ENCODE data around the gene CSTB. TPM values are rescaled to one million over a fixed set of nuclear protein-coding genes. Genes with fewer than 3 reads are reported as not detected.

The CSTB gene
- polyA plus RNA-seq, 1 experiment: 58.2 TPM

DNA sequence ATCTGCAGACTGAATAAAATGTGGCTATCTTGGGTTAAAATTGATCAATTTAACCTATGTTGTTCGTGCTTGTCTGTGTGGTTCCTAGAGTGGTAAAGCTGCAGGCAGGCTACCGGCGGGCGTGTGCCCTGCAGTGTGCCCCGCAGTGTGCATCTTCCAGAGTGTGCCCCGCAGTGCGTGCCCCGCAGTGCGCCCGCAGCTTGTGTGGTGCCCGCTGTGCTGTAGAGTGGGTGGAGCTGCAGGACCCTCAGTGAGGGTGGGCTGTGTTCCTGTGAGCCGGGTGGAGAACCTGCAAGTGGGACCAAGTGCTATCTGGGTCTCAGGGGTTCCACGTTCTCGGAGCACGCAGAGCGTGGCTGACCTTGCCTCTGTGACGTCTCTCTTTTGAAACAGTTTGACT, 24.0 kb upstream of the CSTB start:
- H3K36me3 ChIP-seq (ENCODE audit: control insufficient read depth, insufficient read depth, low read length): peaks cover 55% of the 10 kb centered on the region

DNA sequence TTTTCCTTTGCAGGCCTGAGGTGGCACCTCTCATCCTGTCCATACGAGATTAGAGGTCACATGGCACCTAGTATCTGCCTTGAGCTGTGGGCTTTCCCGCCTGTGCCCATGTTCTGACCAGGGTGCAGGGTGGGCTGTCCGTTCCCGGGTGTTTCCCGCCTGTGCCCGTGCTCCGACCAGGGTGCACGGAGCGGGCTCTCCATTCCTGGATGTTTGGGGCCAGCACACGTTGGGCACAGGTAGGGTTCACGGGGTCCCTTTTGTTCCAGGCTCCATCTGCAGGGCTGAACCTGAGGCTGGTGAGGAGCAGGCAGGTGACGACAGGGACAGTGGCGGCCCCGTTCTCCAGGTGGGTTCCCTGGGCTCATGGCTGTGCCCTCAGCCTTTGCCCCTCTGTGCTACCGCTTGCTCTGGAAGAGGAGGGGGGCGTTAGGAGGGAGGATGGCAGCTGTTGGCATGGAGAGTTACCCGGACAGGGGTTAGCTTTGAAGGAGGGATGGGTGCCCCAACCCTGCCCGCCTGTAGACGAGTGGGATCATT, 23.3 kb upstream of the CSTB start:
- TF ChIP-seq, protein P1, sequence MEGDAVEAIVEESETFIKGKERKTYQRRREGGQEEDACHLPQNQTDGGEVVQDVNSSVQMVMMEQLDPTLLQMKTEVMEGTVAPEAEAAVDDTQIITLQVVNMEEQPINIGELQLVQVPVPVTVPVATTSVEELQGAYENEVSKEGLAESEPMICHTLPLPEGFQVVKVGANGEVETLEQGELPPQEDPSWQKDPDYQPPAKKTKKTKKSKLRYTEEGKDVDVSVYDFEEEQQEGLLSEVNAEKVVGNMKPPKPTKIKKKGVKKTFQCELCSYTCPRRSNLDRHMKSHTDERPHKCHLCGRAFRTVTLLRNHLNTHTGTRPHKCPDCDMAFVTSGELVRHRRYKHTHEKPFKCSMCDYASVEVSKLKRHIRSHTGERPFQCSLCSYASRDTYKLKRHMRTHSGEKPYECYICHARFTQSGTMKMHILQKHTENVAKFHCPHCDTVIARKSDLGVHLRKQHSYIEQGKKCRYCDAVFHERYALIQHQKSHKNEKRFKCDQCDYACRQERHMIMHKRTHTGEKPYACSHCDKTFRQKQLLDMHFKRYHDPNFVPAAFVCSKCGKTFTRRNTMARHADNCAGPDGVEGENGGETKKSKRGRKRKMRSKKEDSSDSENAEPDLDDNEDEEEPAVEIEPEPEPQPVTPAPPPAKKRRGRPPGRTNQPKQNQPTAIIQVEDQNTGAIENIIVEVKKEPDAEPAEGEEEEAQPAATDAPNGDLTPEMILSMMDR (IDR thresholded peaks at IDR 0.05; ENCODE audit: insufficient read depth, low read depth, low read length): no peak
- H3K4me3 ChIP-seq (ENCODE audit: low read depth, low read length): no peak overlapping the region
- peaks cover 61% of the 10 kb centered on the region for H3K36me3 ChIP-seq (ENCODE audit: control insufficient read depth, insufficient read depth, low read length)
- no peak for DNase-seq (ENCODE audit: low read depth)
- ChIA-PET CTCF (interaction anchor here (1.0 kb wide), 1 partner anchor 176 kb away, joined by 5 read pairs; no protein-coding TSS in a partner anchor), POLR2A (no interaction called here)
- H3K27me3 ChIP-seq (ENCODE audit: control insufficient read depth, insufficient read depth, low read length): no peaks in the 10 kb centered on the region

More for the DNA sequence above, 24.0 kb upstream of the CSTB start:
- TF ChIP-seq, protein P1 (IDR thresholded peaks at IDR 0.05; ENCODE audit: insufficient read depth, low read depth, low read length): no peak
- no peak for DNase-seq (ENCODE audit: low read depth)
- no peak overlapping the region for H3K4me3 ChIP-seq (ENCODE audit: low read depth, low read length)
- CTCF ChIA-PET: no interaction called here
- POLR2A ChIA-PET: no interaction called here
- no peaks in the 10 kb centered on the region for H3K27me3 ChIP-seq (ENCODE audit: control insufficient read depth, insufficient read depth, low read length)

DNA sequence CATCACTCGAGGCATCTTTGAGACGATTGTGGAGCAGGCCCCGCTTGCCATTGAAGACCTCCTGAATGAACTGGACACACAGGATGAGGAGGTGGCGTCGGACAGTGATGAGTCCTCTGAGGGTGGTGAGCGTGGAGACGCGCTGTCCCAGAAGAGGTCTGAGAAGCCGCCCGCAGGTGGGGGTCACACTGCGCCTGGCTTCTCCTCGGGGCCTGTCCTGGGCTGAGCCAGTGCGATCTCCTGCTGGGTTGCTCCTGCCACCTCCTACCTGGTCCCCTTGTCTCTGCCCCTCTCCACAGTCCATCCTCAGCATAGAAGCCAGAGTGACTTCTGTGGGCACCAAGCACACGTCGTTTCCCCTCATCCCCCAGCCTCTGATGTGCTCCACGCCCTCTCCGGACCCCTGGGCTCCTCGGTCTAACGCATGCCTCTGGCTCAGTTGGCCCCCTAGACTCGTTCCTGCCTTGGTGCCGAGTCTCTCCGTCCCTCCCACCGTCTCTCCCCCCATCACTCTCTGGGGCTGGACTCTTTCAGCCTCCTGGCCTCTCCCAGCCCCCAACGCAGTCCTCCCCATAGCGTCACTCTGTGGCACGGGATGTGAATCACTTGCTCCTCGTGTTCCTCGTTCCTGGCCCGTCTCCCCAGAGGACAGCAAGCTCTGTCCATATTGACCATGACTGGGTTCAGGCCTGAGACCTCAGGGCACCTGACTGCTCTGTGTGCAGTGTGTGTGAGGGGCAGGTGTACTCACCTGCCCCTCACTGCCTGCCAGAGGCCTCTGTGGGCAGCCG, 22.0 kb upstream of the CSTB start:
- H3K36me3 ChIP-seq (ENCODE audit: control insufficient read depth, insufficient read depth, low read length): peaks cover 68% of the 10 kb centered on the region
- DNase-seq (ENCODE audit: low read depth): no peak
- CTCF ChIA-PET: interaction anchor here (1.0 to 2.0 kb wide), 2 partner anchors 9 to 177 kb away, joined by 5 to 7 read pairs; no protein-coding TSS in a partner anchor
- TF ChIP-seq, protein P1 (IDR thresholded peaks at IDR 0.05; ENCODE audit: insufficient read depth, low read depth, low read length): no peak
- H3K27me3 ChIP-seq (ENCODE audit: control insufficient read depth, insufficient read depth, low read length): no peaks in the 10 kb centered on the region
- H3K4me3 ChIP-seq (ENCODE audit: low read depth, low read length): no peak overlapping the region
- POLR2A ChIA-PET: no interaction called here

DNA sequence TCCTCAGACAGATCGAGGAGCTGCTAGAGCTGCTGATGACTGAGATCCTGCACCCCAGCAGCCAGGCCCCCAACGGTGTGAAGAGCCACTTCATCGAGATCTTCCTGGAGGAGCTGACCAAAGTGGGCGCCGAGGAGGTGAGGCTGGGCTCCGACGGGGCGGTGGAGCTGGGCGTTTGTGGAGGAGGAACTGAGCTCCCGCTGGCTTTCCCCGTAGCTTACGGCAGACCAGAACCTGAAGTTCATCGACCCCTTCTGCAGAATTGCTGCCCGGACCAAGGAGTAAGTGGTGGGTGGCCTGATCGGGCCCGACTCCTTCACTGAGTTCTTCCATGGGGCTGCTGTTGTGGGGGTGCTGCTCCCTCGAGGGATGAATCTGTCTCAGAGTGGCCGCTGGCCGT, 21.3 kb upstream of the CSTB start:
- TF ChIP-seq, protein P1 (IDR thresholded peaks at IDR 0.05; ENCODE audit: insufficient read depth, low read depth, low read length): no peak
- ChIA-PET POLR2A (no interaction called here), CTCF (interaction anchor here (2.0 kb wide), 1 partner anchor 9 kb away, joined by 7 read pairs; no protein-coding TSS in a partner anchor)
- H3K36me3 ChIP-seq (ENCODE audit: control insufficient read depth, insufficient read depth, low read length): peaks cover 68% of the 10 kb centered on the region
- no peak for DNase-seq (ENCODE audit: low read depth)
- H3K4me3 ChIP-seq (ENCODE audit: low read depth, low read length): no peak overlapping the region
- no peaks in the 10 kb centered on the region for H3K27me3 ChIP-seq (ENCODE audit: control insufficient read depth, insufficient read depth, low read length)

DNA sequence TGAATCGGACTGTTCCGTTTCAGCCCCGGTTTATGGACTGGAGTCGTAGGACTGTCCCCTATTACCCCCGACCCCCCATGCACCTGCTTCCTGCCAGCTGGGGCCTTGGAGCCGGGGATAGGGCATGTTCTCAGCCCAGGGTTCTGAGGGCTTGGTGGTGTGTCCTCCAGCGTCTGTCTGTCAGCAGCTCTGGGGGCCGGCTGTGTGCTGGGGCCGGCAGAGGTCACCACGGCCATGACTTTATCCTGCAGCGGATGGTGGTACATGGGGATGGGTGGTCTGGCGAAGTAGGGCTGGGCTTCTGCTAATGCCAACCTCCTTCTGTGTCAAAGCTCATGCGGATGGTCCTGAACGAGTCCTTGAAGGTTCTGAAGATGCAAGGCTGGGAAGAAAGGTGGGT, 18.7 kb upstream of the CSTB start:
- H3K27me3 ChIP-seq (ENCODE audit: control insufficient read depth, insufficient read depth, low read length): no peaks in the 10 kb centered on the region
- ChIA-PET POLR2A (no interaction called here), CTCF (no interaction called here)
- TF ChIP-seq, protein P1 (IDR thresholded peaks at IDR 0.05; ENCODE audit: insufficient read depth, low read depth, low read length): no peak
- no peak overlapping the region for H3K4me3 ChIP-seq (ENCODE audit: low read depth, low read length)
- peaks cover 62% of the 10 kb centered on the region for H3K36me3 ChIP-seq (ENCODE audit: control insufficient read depth, insufficient read depth, low read length)
- no peak for DNase-seq (ENCODE audit: low read depth)
